IMR-90 (cell line): ENCODE data around the gene SRPK2. TPM values are rescaled to one million over a fixed set of nuclear protein-coding genes. Genes with fewer than 3 reads are reported as not detected.
A peak's percentile ranks its signal among the peaks of the same experiment; 100 is the strongest.

Experiments
- ATAC-seq: fragments of 200-7000 bp; cut with Tn5 transposase; 2 replicates; pipeline ENCODE4 v1.9.1; 2020; ENCODE audit warnings: low read depth, mild to moderate bottlenecking, moderate library complexity
- BruUV-seq: library from RNA; stranded (reverse); fragments of 400-500 nt; replicated peaks from 2 replicates; lab custom pipeline; 2021; lab: Mats Ljungman, UMichigan
- CTCF ChIA-PET: fragments of 300-600 bp; formaldehyde crosslinking; extraction: SDS; loops from one replicate; lab custom pipeline; 2021; ENCODE audit warnings: antibody characterized with exemption; lab: Yijun Ruan, JAX
- POLR2A ChIA-PET: fragments of 300-600 bp; sonication (Branson Sonifier 250); formaldehyde crosslinking; loops from one replicate; lab custom pipeline; 2022; ENCODE audit warnings: antibody characterized with exemption; ENCODE audit not compliant: unreplicated experiment; lab: Charles Lee
- DNase-seq: peaks from one replicate; pipeline ENCODE4 v3.0.0; 2013
- H2AFZ ChIP-seq: replicated peaks from 2 replicates; pipeline ENCODE3; 2013; ENCODE audit warnings: low read length, mild to moderate bottlenecking; ENCODE audit not compliant: poor library complexity
- H2AK5ac ChIP-seq: 2 replicates; pipeline ENCODE4 v1.6.1; 2013; ENCODE audit warnings: low read depth, low read length, inconsistent platforms
- H2AK9ac ChIP-seq: replicated peaks from 2 replicates; pipeline ENCODE3; 2013; ENCODE audit warnings: mild to moderate bottlenecking, low read depth, low read length, moderate library complexity; ENCODE audit not compliant: poor library complexity
- H2BK120ac ChIP-seq: 2 replicates; pipeline ENCODE4 v1.6.1; 2013; ENCODE audit warnings: low read depth, low read length, inconsistent platforms
- H2BK15ac ChIP-seq: 3 replicates; pipeline ENCODE4 v1.6.1; 2013; ENCODE audit warnings: low read depth, low read length, inconsistent platforms
- H2BK20ac ChIP-seq: 2 replicates; pipeline ENCODE4 v1.6.1; 2013; ENCODE audit warnings: low read depth, mild to moderate bottlenecking, inconsistent platforms, low read length, moderate library complexity
- H2BK5ac ChIP-seq: 2 replicates; pipeline ENCODE4 v1.6.1; 2013; ENCODE audit warnings: mild to moderate bottlenecking, low read depth, low read length, inconsistent platforms; ENCODE audit not compliant: poor library complexity, severe bottlenecking
- H3K14ac ChIP-seq: replicated peaks from 2 replicates; pipeline ENCODE4 v1.6.1; 2013; ENCODE audit warnings: low read depth, low read length, inconsistent platforms
- H3K18ac ChIP-seq: 2 replicates; pipeline ENCODE4 v1.6.1; 2013; ENCODE audit warnings: low read depth, low read length, control low read depth
- H3K23ac ChIP-seq: 2 replicates; pipeline ENCODE4 v1.6.1; 2013; ENCODE audit warnings: low read depth, low read length, inconsistent platforms
- H3K27ac ChIP-seq: 2 replicates; pipeline ENCODE4 v1.5.1; 2013; ENCODE audit warnings: mild to moderate bottlenecking, control low read depth, low read length; ENCODE audit not compliant: insufficient read depth
- H3K27me3 ChIP-seq: 2 replicates; pipeline ENCODE4 v1.6.1; 2013; ENCODE audit warnings: low read length; ENCODE audit not compliant: control insufficient read depth, insufficient read depth
- H3K36me3 ChIP-seq: 2 replicates; pipeline ENCODE4 v1.6.1; 2013; ENCODE audit warnings: low read length, mixed read lengths; ENCODE audit not compliant: control insufficient read depth, insufficient read depth
- H3K4ac ChIP-seq: 2 replicates; pipeline ENCODE4 v1.6.1; 2013; ENCODE audit warnings: low read depth, low read length, inconsistent platforms
- H3K4me1 ChIP-seq: 2 replicates; pipeline ENCODE4 v1.6.1; 2013; ENCODE audit warnings: low read length, mixed read lengths; ENCODE audit not compliant: control insufficient read depth, insufficient read depth
- H3K4me2 ChIP-seq: 2 replicates; pipeline ENCODE4 v1.6.1; 2013; ENCODE audit warnings: low read depth, mild to moderate bottlenecking, control low read depth, low read length, moderate library complexity
- H3K4me3 ChIP-seq: 2 replicates; pipeline ENCODE4 v1.5.1; 2013; ENCODE audit warnings: low read depth, mild to moderate bottlenecking, control low read depth, low read length, moderate library complexity; ENCODE audit not compliant: insufficient read depth
- H3K56ac ChIP-seq: 2 replicates; pipeline ENCODE4 v1.6.1; 2013; ENCODE audit warnings: low read length, inconsistent platforms; ENCODE audit not compliant: insufficient read depth; ENCODE audit errors: extremely low read depth
- H3K79me1 ChIP-seq, 2 experiments: 2 replicates each; pipeline ENCODE4 v1.6.1; 2013; ENCODE audit warnings: low read length in 2 of 2, inconsistent platforms in 1 of 2, low read depth in 1 of 2
- H3K9ac ChIP-seq: 2 replicates; pipeline ENCODE4 v1.6.1; 2013; ENCODE audit warnings: low read depth, low read length, control low read depth
- H3K9me1 ChIP-seq: 2 replicates; pipeline ENCODE4 v1.6.1; 2013; ENCODE audit warnings: low read length, inconsistent platforms; ENCODE audit not compliant: insufficient read depth
- H3K9me3 ChIP-seq: 2 replicates; pipeline ENCODE4 v1.6.1; 2013; ENCODE audit warnings: low read length; ENCODE audit not compliant: control insufficient read depth, insufficient read depth
- H4K20me1 ChIP-seq: 2 replicates; pipeline ENCODE4 v1.6.1; 2013; ENCODE audit warnings: low read length, inconsistent platforms; ENCODE audit not compliant: insufficient read depth
- H4K5ac ChIP-seq: 2 replicates; pipeline ENCODE4 v1.6.1; 2013; ENCODE audit warnings: mild to moderate bottlenecking, low read depth, low read length, control low read depth
- H4K8ac ChIP-seq, 2 experiments: 2 replicates each; pipeline ENCODE4 v1.6.1; 2013; ENCODE audit warnings: low read depth in 2 of 2, low read length in 2 of 2, control low read depth in 1 of 2, inconsistent platforms in 1 of 2
- H4K91ac ChIP-seq: 2 replicates; pipeline ENCODE4 v1.6.1; 2013; ENCODE audit warnings: low read depth, low read length, inconsistent platforms; ENCODE audit not compliant: insufficient read depth
- BHLHE40 ChIP-seq: fragments of 150-350 bp; IDR thresholded peaks from 2 replicates; pipeline ENCODE4 v1.6.1; 2016; ENCODE audit warnings: mild to moderate bottlenecking, low read depth, low read length
- CHD1 ChIP-seq: IDR thresholded peaks from 2 replicates; pipeline ENCODE4 v1.6.1; 2012; ENCODE audit warnings: low read depth, low read length, improper control_type of control experiment
- FOS ChIP-seq: fragments of 150-350 bp; IDR thresholded peaks from 2 replicates; pipeline ENCODE4 v1.6.1; 2016; ENCODE audit warnings: low read depth, low read length
- MAFK ChIP-seq: IDR thresholded peaks from 2 replicates; pipeline ENCODE4 v1.6.1; 2012; ENCODE audit warnings: low read depth, low read length, improper control_type of control experiment
- MAZ ChIP-seq: IDR thresholded peaks from 2 replicates; pipeline ENCODE4 v1.6.1; 2012; ENCODE audit warnings: low read depth, mild to moderate bottlenecking, low read length, improper control_type of control experiment, moderate library complexity, borderline replicate concordance
- MXI1 ChIP-seq: IDR thresholded peaks from 2 replicates; pipeline ENCODE4 v1.6.1; 2012; ENCODE audit warnings: low read depth, mild to moderate bottlenecking, low read length, moderate library complexity, borderline replicate concordance
- POLR2A ChIP-seq: IDR thresholded peaks from 2 replicates; pipeline ENCODE4 v1.6.1; 2012; ENCODE audit warnings: mild to moderate bottlenecking, low read depth, low read length
- RAD21 ChIP-seq: IDR thresholded peaks from 2 replicates; pipeline ENCODE4 v1.6.1; 2012; ENCODE audit warnings: low read length, improper control_type of control experiment
- RCOR1 ChIP-seq: IDR thresholded peaks from 2 replicates; pipeline ENCODE4 v1.6.1; 2012; ENCODE audit warnings: mild to moderate bottlenecking, low read length, improper control_type of control experiment; ENCODE audit not compliant: insufficient replicate concordance
- RFX5 ChIP-seq: IDR thresholded peaks from 2 replicates; pipeline ENCODE4 v1.8.0; 2012; ENCODE audit warnings: low read depth, mild to moderate bottlenecking, low read length, moderate library complexity
- SMC3 ChIP-seq: fragments of 150-350 bp; IDR thresholded peaks from 2 replicates; pipeline ENCODE4 v1.6.1; 2016; ENCODE audit warnings: low read depth, mild to moderate bottlenecking, antibody characterized with exemption, low read length, moderate library complexity
- dilution Hi-C: fragments of 300-500 bp; cut with HindIII; formaldehyde crosslinking; loops from one replicate; pipeline ENCODE4 v1.14.3; 2018; ENCODE audit warnings: low sequenced_read_pairs; ENCODE audit not compliant: unreplicated experiment
- in situ Hi-C: fragments of 300-500 bp; cut with MboI; formaldehyde crosslinking; loops from 3 replicates; pipeline ENCODE4 v1.14.3; 2019; ENCODE audit warnings: low sequenced_read_pairs, inconsistent platforms, mixed read lengths
- intact Hi-C: fragments of 100-400 bp; cut with micrococcal nuclease; formaldehyde crosslinking; loops from 2 replicates; pipeline ENCODE4 v1.10.0; 2022
- polyA plus RNA-seq, 3 experiments: library from polyadenylated mRNA; depleted of rRNA; stranded (reverse); fragments of >200 nt; gene quantifications; 2 replicates each; pipeline ENCODE4 v1.2.3, GENCODE V29; 2012; ENCODE audit warnings: low replicate concordance in 1 of 3
- total RNA-seq: library from RNA; depleted of rRNA; stranded (reverse); fragments of >200 nt; gene quantifications from 2 replicates; pipeline ENCODE4 v1.2.3, GENCODE V29; 2012
- TF ChIP-seq, protein P1 (sequence below): fragments of 150-350 bp; IDR thresholded peaks from 2 replicates; pipeline ENCODE4 v1.6.1; 2017; ENCODE audit warnings: mild to moderate bottlenecking, antibody characterized with exemption, low read length, low read depth
- TF ChIP-seq, protein P2 (sequence below): fragments of 150-350 bp; IDR thresholded peaks from 2 replicates; pipeline ENCODE4 v1.6.1; 2016; ENCODE audit warnings: low read depth, mild to moderate bottlenecking, low read length, moderate library complexity, borderline replicate concordance
- TF ChIP-seq, protein P3 (sequence below): conservative IDR thresholded peaks from 2 replicates; pipeline ENCODE4 v1.5.1; 2012; ENCODE audit warnings: mild to moderate bottlenecking, low read depth, low read length, improper control_type of control experiment

The SRPK2 gene
- total and polyA plus RNA-seq, 2 of the 4 experiments (the other 2 are of a cell fraction), result 13.2 to 33.0 TPM

DNA sequence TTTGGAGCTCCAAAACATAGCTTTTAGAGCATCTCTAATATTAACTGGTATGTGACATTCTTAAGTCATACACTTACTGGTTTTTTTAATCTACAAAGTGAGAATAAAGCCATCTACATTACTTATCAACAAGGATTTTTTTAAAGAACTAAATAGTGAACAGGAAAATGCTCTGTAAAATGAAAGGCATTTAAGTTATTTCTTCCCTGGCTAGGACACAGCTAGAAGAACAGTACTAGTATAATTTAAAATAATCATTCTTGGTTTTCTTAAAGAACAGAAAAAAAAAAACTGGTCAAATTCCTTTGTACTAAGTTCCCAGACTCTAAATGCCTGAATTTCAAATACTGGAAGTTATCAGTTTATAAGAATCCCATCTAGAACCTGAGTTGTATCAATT, 139.5 kb downstream of the SRPK2 start:
- no peak overlapping the region for H2AFZ ChIP-seq
- H2BK15ac ChIP-seq, result no peak overlapping the region
- ATAC-seq (peak; percentile 68), DNase-seq (peak; percentile 19)
- no peak overlapping the region for H4K5ac ChIP-seq
- no peak overlapping the region for H4K91ac ChIP-seq
- H2BK20ac ChIP-seq, result no peak overlapping the region
- dilution Hi-C loops, result no loop called here
- no peak overlapping the region for H3K27ac ChIP-seq
- H3K9me1 ChIP-seq, result peaks cover 15% of the 10 kb centered on the region; the same call in 1 of the 2 replicates
- no peak overlapping the region for H3K23ac ChIP-seq
- no peak overlapping the region for H2BK5ac ChIP-seq
- no peaks in the 10 kb centered on the region for H3K36me3 ChIP-seq
- no peak overlapping the region for H3K56ac ChIP-seq
- no peak for TF ChIP-seq POLR2A
- TF ChIP-seq, protein P1, sequence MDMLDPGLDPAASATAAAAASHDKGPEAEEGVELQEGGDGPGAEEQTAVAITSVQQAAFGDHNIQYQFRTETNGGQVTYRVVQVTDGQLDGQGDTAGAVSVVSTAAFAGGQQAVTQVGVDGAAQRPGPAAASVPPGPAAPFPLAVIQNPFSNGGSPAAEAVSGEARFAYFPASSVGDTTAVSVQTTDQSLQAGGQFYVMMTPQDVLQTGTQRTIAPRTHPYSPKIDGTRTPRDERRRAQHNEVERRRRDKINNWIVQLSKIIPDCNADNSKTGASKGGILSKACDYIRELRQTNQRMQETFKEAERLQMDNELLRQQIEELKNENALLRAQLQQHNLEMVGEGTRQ, result no peak
- TF ChIP-seq CHD1, result no peak
- no peak for TF ChIP-seq RFX5
- no peak for TF ChIP-seq RCOR1
- no peak for TF ChIP-seq MAZ
- TF ChIP-seq, protein P2, sequence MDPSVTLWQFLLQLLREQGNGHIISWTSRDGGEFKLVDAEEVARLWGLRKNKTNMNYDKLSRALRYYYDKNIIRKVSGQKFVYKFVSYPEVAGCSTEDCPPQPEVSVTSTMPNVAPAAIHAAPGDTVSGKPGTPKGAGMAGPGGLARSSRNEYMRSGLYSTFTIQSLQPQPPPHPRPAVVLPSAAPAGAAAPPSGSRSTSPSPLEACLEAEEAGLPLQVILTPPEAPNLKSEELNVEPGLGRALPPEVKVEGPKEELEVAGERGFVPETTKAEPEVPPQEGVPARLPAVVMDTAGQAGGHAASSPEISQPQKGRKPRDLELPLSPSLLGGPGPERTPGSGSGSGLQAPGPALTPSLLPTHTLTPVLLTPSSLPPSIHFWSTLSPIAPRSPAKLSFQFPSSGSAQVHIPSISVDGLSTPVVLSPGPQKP, result no peak
- TF ChIP-seq MXI1, result no peak
- TF ChIP-seq FOS, result no peak
- TF ChIP-seq RAD21, result no peak
- no peak for TF ChIP-seq MAFK
- TF ChIP-seq, protein P3, sequence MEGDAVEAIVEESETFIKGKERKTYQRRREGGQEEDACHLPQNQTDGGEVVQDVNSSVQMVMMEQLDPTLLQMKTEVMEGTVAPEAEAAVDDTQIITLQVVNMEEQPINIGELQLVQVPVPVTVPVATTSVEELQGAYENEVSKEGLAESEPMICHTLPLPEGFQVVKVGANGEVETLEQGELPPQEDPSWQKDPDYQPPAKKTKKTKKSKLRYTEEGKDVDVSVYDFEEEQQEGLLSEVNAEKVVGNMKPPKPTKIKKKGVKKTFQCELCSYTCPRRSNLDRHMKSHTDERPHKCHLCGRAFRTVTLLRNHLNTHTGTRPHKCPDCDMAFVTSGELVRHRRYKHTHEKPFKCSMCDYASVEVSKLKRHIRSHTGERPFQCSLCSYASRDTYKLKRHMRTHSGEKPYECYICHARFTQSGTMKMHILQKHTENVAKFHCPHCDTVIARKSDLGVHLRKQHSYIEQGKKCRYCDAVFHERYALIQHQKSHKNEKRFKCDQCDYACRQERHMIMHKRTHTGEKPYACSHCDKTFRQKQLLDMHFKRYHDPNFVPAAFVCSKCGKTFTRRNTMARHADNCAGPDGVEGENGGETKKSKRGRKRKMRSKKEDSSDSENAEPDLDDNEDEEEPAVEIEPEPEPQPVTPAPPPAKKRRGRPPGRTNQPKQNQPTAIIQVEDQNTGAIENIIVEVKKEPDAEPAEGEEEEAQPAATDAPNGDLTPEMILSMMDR, result no peak
- TF ChIP-seq BHLHE40, result no peak
- TF ChIP-seq SMC3, result no peak
- no peaks in the 10 kb centered on the region for H3K27me3 ChIP-seq
- intact Hi-C loops, result no loop called here
- H3K4me3 ChIP-seq, result no peak overlapping the region
- H4K8ac ChIP-seq, result no peak overlapping the region
- H4K20me1 ChIP-seq, result peaks cover 35% of the 10 kb centered on the region
- H3K4me2 ChIP-seq, result peak overlapping the region; percentile 10; the same call in 1 of the 2 replicates
- H2AK9ac ChIP-seq, result no peak overlapping the region
- no peak overlapping the region for H3K14ac ChIP-seq
- in situ Hi-C loops, result no loop called here
- no peak overlapping the region for H2AK5ac ChIP-seq
- peaks cover 54 to 74% of the 10 kb centered on the region in 2 experiments for H3K79me1 ChIP-seq
- BruUV-seq, result no TSS peak
- H3K9ac ChIP-seq, result no peak overlapping the region
- POLR2A ChIA-PET, result no interaction called here
- H3K4me1 ChIP-seq, result peaks cover 5% of the 10 kb centered on the region
- CTCF ChIA-PET, result no interaction called here
- no peak overlapping the region for H2BK120ac ChIP-seq
- no peak overlapping the region for H3K18ac ChIP-seq
- H3K4ac ChIP-seq, result no peak overlapping the region
- no peaks in the 10 kb centered on the region for H3K9me3 ChIP-seq
